Activated CD8-positive, alpha-beta memory T cell treated with anti-CD3 and anti-CD28 coated beads, Interleukin-2, amount 50 U/mL, for 1 hour (primary cell): ENCODE data around the gene IFI6.
A peak's percentile ranks its signal among the peaks of the same experiment; 100 is the strongest.
"Not testable (repeated sequence)": the region's sequence is repeated elsewhere in the genome, so short reads cannot be mapped to it uniquely, and the experiment has no call there.

Source experiments
- DNase-seq: peaks from one replicate; pipeline ENCODE4 v3.0.0-alpha.2; 2020; ENCODE audit errors: extremely low read depth

IFI6 gene

DNA sequence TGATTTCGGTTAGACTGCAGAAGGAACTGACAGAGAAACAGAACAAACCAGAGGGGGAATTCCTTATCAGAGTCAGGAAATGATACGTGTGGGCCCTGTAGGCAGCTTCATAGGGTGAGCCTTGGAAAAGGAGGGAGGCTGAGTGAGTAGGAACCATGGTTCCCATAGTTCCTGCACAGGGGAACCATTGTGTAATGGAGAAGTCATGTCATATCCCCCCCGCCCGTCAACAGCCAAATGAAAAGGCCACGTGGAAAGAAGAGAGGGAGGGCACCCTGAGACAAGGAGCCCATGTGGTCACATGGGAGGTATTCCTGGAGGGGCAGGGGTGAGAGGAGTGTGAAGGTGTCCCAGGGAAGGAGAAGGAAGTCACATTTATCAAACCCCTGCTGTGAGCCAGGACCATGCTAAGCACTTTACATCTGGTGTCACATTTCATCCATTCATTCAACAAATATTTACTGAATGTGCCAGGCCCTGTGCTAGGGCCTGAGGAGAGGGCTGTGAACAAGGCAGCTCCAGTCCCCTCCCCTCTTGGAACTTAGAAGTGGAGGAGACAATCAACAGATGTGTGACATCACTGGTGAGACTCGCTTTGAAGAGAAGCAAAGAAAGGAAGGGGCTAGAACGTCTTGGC, 21.3 kb downstream of the IFI6 start:
- no peak for DNase-seq

DNA sequence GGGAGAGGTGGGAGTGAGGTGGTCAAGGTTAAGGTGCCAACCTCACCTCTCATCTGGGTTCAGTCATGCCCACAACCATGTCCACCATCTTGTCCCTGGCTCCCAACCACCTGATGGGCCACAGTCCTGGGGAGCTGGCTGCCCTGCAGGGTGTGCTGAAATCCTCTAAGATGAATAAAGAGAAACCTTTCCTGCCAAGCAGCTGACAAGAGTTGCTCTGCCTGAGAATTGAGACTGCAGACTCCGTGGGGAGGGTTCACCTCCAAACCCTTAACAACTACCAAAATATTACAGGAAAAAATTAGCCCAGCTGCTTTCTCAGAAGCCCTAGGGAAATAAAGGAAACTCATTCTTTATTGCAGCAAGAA, 21.8 kb downstream of the IFI6 start:
- no peak for DNase-seq

DNA sequence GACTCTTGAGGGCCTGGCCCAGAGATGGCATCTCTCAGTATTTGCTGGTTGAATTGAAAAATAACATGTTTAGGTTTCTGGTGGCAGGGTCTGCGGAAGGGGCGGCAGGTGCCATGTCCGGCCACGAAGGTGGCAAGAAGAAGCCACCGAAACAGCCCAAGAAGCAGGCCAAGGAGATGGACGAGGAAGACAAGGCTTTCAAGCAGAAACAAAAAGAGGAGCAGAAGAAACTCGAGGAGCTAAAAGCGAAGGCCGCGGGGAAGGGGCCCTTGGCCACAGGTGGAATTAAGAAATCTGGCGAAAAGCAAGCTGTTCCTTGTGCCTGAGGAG, 22.7 kb downstream of the IFI6 start:
- no peak for DNase-seq

DNA sequence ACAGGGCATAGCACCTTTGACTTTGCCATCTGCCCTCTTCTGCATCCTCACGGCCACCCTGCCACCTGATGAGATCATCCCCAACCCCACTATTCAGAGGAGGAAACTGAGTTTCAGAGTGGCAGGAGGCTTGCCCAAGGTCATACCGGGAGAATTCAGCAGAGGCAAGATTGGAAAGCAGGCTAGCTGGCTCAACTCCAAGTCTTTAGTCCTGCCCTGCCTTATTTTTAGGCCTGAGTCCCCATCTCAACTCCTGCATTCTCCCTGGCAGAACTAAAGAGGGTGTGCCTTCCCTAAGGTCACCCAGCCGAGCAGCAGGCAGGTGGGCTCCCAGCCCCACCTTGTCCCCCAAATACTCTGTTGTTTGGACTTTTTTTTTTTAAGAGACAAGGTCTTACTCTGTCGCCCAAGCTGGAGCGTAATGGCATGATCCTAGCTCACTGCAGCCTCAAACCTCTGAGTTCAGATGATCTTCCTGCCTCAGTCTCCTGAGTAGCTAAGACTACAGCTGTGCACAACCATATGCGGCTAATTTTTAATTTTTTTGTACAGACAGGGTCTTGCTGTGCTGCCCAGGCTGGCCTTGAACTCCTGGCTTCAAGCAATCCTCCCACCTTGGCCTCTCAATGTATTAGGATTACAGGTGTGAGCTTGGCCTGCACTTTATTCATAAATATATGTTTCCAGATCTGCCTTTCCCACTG, 23.2 kb downstream of the IFI6 start:
- no peak for DNase-seq

DNA sequence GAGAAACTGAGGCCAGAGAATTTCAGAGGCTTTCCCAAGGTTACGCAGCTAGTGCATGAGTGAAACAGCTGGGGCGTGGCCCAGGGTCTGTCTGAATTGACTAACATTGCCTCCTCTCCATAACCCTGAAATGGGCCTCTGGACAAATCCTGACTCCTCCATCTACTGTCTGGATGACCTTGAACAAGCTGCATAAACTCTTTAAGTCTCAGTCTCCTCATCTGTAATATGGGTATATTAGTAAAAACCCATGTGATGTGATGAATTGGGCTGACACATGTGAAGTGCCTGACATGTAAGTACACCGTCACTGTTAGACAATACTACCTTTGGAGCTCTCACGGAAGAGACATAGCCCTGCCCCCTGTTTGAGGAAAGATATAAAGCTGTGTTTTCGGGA, 24.7 kb downstream of the IFI6 start:
- DNase-seq: no peak

DNA sequence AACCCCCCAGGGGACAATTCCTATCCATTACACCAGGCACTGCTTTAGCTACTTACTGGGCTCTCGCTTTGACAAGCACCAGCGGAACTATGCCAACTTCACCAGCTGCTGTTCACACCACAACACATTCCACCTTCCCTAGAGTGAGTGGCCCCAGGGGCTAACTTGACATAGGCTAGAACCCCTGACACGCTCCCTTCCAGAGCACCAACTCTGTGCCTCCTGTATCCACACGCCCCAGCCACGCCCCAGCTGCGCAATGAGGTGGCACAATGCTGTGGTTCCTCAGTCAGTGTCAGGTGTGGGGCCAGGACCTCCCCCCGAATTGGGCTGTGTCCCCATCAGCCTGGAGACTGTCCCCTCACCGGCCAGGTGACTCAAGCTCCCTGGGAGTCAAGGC, 25.3 kb downstream of the IFI6 start:
- DNase-seq: no peak

DNA sequence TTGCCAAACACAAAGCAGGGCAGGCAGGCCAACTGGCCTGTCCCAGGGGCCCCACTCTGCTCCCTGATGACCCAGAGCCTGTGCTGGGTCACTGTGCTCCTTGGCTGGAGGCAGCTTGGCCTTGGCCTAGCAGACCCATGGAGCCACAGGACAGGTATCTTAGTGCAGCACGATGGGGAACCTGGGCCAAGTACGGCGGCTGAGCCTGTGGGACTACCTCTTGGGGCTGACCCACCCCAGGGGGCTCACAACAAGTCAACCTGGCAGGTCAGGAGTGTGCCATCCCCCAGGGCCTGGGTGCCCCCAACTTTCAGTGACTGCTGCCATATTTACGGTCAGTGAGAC, 26.9 kb downstream of the IFI6 start:
- no peak for DNase-seq

DNA sequence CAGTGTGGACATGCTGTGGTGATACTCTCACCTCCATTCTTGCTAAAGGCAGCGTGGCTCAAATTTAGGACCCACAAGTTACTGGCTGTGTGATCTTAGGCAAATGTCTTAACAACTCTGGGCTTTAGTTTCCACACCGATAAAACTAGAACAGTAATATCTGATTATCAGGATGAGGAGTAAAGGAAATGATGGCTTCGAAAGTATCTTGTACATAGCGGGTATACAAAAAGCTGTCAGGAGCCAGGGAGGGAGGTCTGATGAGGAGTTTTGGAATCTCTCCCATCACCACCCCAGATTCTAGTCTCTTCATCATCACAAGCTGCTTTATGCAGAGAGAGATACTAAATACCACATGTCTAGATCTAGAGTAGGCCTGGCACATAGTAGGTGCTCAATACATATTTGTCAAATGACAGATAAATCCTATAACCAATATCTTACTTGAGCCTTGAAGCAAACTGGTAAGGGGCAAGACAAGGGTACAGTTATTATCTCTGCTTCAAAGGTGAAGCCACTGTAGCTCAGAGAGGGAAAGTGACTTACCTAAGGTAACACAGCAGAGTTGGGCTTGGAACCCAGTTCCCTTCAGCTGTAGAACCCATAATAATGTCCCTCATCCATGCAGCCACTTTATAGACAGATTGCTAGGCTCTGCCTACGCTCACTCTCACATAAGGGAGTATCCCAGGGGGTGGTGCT, 27.5 kb downstream of the IFI6 start:
- no peak for DNase-seq

DNA sequence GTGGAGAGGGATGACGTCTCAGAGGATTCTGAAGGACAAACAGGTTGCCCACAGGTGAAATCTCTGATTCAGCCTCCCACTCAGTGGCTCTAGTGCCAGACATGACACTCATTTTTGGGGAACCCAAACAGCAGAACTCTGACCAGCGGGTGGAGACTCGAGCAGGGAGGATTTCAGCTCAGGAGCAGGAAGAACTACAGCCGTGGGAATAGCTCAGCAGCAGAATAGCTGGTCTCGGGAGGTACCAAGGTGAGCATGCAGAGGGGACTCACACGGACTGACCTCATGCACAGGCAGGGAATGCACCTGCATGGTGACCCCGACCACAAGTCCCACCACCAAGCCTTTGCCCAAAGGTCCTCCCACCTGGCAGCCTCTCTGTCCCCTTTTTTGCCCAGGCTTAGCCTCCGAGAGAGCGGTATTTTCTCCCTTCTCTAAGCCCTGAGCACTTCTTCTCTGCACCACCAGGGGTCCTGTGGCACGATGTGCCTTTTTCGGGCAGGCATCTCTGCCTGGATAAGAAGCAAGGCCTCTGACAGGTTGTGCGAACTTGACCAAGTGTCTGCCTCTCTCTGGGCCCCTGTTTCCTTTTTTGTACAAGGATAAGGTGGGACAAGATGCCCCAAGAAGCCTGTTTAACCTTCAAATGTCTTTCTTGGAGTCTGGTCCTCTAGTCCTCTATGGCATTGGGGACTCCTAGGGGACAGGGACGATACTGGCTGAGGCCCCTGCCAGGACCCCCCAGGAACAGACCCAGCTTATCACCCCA, 28.2 kb downstream of the IFI6 start:
- peak; percentile 50 for DNase-seq

DNA sequence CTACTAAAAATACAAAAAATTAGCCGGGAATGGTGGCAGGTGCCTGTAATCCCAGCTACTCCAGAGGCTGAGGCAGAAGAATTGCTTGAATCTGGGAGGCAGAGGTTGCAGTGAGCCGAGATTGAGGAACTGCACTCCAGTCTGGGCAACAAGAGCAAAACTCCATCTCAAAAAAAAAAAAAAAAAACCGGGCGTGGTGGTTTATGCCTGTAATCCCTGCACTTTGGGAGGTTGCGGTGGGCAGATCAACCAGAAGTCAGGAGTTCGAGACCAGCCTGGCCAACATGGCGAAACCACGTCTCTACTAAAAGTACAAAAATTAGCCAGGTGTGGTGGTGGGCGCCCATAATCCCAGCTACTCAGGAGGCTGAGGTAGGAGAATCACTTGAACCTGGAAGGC, 31.5 kb downstream of the IFI6 start:
- not testable (repeated sequence) for DNase-seq

DNA sequence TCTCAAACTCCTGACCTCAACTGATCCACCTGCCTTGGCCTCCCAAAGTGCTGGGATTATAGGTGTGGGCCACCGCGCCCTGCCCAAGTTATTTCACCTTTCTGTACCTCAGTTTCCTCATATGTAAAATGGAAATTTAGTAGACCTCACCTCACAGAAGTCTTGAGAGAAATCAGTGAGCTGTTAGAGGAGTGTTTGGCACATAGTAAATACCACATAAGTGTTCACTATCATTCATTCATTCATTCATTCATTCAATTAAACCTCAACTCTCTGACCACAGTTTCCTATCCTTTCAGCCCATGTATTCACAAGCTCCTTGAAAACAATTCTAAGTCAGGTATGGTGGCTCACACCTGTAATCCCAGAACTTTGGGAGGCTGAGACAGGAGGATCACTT, 33.2 kb downstream of the IFI6 start:
- no peak for DNase-seq

DNA sequence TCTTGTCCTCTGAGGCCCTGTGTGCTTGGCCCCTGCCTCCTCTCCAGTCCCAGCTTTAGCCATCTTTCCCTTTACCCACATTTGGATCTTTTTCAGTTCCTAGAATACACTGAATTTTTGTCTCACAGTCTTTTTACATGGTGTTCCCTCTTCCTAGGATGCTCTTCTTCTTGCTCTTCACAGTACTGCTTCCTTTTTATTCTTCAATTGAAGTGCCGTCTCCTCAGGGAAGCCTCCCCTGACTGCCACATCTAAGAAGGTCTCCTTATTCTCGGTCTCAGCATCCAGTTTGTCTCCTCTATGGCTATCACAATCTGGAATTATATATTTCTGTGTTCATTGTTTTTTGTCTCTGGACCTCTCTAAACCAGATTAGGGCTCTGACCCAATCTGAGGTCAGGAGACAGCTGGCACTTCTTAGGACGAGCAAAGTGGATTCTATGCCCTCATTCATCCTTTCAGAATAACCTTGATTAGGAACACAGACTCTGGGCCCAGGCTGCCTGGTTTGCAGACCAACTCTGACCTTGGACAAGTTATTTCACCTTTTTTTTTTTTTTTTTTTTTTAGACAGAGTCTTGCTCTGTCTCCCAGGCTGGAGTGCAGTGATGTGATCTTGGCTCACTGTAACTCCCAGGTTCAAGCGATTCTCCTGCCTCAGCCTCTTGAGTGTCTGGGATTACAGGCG, 33.8 kb downstream of the IFI6 start:
- DNase-seq: no peak

DNA sequence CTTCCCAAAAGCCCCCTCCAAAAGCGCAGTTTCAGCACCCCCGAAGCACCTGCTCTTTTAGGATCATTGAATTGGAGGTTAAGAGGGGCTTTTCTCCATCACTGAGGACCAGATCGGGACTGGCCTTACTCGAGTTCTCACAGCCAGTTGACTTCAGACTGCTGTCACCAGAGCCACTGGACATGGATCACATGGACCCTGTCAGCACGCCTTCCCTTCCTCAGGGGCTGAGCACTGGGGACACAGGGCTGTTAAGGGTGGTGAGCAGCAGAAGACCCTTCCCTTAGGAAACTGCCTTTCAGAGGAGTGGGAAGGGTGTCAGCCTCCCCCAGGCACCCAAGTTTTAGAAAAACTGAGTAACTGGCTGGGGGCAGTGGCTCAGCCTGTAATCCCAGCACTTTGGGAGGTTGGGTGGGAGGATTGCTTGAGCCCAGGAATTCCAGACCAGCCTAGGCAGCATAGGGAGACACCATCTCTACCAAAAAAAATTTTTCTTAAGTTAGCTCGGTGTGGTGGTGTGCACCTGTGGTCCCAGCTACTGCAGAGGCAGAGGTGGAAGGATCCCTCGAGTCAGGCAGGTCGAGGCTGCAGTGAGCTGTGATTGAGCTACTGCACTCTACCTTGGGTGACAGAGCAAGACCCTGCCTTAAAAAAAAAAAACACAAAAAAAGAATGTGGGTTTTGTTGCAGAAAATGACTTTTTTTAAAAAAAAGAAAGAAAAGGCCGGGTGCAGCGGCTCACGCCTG, 36.4 kb downstream of the IFI6 start:
- no peak for DNase-seq

DNA sequence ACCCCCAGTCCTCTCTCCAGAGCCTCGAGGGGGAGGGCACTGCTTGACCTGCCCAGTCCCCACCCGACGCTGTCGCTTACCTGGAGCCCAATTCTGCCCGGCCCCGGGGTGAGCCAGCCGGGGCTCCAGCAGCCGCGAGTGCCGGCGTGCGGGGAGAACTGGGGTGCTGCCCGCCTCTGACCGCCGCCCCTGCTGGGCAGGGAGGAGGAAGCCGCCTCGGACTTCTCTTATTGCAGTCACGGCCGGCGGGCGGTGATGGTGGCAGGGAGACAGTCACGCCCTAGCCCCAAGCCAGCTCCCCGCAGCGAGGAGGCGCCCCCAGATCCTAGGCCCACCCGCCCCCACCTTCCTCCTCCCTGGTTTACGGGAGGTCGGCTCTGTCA, 37.0 kb downstream of the IFI6 start, which contains the start of gene FGR:
Gene FGR, minus strand, starts transcription at position 201 of the 383 bp plus-strand sequence. CDS start 11,269 bp downstream, outside the sequence.
- DNase-seq: no peak

DNA sequence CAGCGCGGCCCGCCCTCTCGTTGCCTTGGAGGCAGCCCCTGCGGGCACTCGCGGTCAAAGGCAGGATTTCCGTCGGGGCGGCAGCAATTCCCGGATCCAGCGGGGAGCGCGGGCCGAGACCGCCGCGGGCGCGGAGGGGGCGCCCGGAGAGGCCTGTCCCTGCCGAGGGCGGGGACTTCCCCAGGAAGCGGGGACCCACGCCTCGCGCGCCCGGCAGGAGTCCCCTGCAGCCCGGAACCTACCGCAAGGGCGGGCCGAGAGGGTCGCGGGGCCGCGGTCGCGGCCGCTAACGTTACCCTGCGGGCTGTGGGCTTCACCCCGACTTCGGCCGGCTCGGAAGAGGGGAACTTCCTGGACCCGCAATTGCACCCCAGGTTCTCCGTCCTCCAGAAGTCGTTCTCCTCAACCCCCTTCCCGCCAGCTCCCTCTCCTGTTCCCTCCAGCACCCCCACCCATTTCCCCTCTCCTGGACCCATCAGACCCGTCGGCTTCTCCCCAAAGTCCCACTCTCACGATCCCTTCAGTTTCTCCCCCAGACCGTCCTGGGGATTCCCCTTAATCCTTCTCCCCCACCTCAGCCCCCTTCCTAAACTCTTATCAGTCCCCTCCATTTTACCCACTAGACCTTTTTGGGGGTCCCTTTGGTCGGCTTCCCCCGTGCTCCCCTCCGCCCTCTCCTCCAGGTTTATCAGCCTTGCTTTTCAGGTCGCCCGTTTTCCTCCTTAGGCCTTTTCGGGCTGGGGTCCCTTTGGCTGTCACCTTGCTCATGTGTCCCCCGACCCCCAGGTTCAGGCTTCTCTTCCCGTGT, 37.6 kb downstream of the IFI6 start:
- no peak for DNase-seq

DNA sequence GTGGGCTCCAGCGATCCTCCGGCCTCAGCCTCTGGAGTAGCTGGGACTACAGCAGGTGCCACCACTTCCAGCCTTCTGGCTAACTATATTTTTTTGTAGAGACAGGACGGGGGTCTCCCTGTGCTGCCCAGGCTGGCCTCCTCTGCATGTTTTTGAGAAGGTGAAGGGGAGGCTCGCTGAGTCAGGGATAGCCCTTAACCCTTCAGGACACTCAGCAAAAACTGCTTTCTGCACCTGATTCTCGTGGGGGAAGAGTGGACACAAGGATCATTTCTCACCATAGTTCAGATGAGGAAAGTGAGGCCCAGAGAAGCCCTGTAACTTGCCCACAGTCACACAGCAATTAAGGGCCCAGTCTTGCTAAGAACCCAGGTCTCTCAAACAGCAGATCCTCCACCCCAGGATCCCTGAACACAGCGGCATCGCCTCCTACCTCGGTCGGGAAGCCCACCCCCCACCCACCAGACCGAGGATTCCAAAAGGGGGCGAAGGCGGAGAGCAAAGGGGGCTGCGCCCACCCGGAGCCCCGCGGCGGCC, 38.3 kb downstream of the IFI6 start:
- DNase-seq: no peak

DNA sequence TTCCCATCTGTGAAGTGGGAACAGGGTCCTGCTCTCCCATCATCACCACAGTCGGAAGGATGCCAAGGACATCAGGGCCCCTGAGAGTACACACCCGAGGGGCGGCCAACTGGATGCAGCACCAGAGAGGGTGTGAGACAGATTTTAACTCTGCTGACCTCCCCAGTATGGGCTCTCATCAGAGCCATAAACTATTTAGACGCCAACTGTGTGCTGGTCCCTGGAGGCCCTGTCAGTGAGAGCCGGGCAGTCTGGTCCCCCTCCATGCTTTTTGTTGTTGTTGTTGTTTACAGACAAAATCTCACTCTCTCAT, 38.7 kb downstream of the IFI6 start:
- DNase-seq: no peak

DNA sequence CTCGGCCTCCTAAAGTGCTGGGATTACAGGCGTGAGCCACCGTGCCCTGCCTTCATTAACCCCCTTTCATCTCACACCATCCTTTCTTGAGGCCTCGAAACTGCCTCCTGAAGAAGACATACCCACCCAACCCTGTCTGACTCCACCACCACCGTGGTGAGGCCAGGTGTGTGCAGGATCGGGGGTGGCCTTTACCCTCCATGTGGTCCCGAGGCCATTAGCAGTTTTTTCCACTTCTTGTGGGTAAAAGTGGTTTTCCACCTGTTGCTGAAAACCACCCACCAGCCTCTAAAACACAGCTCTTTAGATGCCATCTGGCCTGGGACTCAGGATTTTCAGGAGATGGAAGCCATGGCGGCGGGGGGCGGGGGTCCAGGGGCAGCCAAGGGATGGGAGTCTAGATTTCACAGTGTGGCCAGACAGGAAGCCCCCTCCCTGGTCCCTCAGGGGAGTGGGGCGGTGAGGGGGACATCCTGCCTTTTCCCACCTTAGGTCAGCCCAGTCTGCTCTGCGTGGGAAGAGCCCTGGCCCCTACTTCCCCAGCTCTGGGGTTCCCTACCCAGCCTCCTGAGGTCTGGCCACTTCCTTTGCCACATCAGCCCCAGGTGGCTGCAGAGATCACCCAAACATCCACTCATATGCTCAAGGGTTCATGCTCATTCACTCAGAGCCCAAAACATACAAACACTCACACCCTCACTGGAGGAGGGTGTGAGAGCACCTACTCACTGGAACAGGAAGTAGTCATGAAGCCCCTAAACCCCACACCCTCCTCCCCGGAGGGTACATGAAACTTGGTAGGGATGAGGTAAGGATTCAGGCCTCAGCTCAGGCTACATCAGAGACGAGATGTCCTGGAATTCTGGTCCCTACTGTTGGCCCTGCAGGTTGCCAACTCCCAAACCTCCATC, 39.4 kb downstream of the IFI6 start:
- peak; percentile 40 for DNase-seq

DNA sequence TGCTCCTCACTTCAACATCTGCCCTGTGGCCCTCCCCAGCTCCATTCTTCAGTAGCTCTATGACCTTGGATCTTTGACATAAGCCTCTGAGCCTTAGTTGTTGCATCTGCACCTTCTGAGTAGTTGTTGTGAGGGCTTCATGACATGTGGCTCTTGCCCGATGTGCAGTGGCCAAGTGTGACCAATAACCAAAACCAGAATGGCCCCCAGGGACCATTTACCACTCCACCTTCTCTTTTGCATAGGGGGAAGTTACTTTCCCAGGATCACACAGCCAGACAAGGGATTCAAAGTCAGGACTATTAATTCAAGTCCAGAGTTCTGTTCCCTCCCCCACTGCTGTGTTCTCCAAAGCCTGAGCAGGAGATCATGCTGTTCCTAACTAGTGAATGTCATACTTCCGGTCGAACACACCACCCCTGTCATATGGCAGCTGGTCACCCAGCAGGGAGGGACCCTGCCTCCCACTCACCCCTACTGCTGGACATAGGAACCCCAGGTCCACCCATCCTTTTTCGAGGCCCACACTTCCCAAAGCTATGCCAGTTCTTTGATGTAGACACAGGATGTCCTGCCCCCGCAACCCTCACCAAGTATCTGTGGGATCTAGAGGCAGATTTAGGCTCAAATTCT, 41.0 kb downstream of the IFI6 start:
- no peak for DNase-seq
